KOPT-K1 (cell line): ENCODE measurements around the gene EGLN2.
A peak's percentile ranks its signal among the peaks of the same experiment; 100 is the strongest.

Experiments
- H3K27ac ChIP-seq: fragments of 200-600 bp; sonication (generic); 2 replicates; pipeline ENCODE4 v1.5.1; 2016; ENCODE audit warnings: antibody characterized with exemption, mild to moderate bottlenecking, low read depth, low read length; ENCODE audit not compliant: poor library complexity, severe bottlenecking
- H3K36me3 ChIP-seq: fragments of 200-600 bp; sonication (generic); 2 replicates; pipeline ENCODE4 v1.5.1; 2017; ENCODE audit warnings: antibody characterized with exemption, mild to moderate bottlenecking, low read length, moderate library complexity; ENCODE audit not compliant: insufficient read depth
- H3K9me3 ChIP-seq: fragments of 200-600 bp; sonication (generic); 2 replicates; pipeline ENCODE4 v1.5.1; 2017; ENCODE audit warnings: antibody characterized with exemption, low read length, mild to moderate bottlenecking; ENCODE audit not compliant: insufficient read depth, poor library complexity, severe bottlenecking

EGLN2 gene

DNA sequence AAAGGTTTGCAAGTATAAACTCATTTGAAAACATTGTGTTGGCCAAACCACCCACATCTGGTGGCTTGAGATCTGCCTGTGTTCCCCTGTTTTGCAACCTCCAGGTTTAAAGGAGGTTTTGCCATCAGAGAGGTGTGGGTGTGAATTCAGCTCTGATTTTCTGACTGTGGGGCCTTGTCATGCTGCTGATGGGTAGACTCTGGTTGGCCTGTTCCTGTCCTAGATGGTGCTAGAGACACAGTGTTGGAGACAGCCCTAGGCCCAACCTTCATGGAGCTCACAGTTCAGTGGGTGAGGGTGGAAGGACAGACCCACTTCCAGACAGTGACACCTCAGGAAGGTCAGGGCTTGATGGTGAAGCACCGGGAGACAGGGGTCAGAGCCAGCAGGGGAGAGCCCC, 13.5 kb upstream of the EGLN2 start:
- peaks cover 6% of the 10 kb centered on the region; the same call in 1 of the 2 replicates for H3K36me3 ChIP-seq
- H3K9me3 ChIP-seq, result no peaks in the 10 kb centered on the region
- no peak overlapping the region for H3K27ac ChIP-seq

DNA sequence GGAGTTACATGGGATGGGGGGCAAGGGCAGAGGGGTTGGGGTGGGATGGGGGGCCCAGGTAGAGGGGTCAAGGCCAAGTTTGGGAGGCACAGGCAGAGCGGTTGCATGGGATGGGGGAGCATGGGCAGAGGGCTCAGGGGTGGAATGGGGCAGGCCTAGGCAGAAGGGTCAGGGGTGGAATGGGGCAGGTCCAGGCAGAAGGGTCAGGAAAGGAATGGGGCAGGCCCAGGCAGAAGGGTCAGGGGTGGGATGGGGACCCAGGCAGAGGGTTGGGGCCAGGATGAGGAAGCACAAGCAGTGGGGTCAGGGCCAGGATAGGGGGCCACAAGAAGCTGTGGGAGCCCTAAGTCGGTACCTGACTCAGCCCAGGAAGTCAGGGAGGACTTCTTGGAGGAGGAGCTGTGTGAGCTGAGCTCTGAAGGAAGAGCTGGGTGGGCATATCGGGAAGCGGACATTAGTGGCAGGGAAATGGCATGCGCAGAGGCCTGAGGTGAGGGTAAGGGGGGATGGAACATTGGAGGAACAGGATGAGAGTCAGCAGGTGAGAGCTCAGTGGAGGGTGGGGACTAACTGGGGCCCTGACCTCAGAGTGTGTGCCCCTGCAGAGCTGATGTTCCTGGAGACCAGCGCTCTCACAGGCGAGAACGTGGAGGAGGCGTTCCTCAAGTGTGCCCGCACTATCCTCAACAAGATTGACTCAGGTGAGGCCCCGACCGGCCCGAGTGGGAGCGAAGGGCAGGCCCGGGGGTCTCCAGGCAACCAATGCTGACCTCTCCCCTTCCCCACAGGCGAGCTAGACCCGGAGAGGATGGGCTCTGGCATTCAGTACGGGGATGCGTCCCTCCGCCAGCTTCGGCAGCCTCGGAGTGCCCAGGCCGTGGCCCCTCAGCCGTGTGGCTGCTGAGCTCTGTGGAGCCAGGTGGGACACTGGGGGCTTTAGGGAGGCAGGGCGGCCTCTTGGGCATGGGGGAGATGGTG, 12.6 kb upstream of the EGLN2 start:
- Histone ChIP-seq H3K9me3 (no peaks in the 10 kb centered on the region), H3K36me3 (peaks cover 8% of the 10 kb centered on the region; the same call in 1 of the 2 replicates), H3K27ac (no peak overlapping the region)

DNA sequence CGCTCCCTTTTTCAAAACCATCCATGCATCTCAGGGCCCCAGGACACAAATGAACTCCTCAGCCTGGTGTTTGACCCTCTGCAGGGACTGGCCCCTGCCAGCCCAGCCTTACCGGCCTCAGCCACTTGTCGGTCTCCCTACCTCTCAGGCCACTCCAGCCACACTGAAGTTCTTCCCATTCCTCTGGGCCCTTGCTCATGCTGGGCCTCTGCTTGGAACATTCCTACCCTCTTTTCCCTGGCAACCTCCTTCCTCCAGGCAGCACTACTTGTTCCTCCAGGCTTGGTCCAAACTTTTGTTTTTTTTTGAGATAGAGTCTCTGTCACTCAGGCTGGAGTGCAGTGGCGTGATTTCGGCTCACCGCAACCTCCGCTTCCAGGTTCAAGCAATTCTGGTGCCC, 7.6 kb upstream of the EGLN2 start:
- Histone ChIP-seq H3K36me3 (peaks cover 8% of the 10 kb centered on the region; the same call in 1 of the 2 replicates), H3K27ac (no peak overlapping the region), H3K9me3 (no peaks in the 10 kb centered on the region)

DNA sequence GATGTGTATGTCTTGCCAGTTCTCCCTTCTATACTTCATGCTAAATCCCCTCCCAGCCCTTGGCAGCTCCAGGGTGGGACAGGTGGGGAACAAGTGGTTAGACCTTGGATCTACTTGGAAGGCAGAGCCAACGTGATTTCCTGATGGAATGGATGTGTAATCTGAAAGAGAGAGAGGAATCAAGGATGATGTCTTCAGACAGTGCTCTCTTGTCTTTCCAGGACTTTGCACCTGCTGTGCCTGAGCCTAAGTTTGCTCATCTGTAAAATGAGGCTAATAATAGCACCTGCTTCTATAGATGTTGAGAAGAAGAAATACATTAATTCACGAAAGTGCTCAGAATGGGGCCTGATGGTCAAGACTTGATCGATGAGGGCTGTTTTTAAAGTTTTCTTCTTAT, 7.0 kb upstream of the EGLN2 start:
- H3K27ac ChIP-seq, result no peak overlapping the region
- H3K36me3 ChIP-seq, result peaks cover 8% of the 10 kb centered on the region; the same call in 1 of the 2 replicates
- no peaks in the 10 kb centered on the region for H3K9me3 ChIP-seq

DNA sequence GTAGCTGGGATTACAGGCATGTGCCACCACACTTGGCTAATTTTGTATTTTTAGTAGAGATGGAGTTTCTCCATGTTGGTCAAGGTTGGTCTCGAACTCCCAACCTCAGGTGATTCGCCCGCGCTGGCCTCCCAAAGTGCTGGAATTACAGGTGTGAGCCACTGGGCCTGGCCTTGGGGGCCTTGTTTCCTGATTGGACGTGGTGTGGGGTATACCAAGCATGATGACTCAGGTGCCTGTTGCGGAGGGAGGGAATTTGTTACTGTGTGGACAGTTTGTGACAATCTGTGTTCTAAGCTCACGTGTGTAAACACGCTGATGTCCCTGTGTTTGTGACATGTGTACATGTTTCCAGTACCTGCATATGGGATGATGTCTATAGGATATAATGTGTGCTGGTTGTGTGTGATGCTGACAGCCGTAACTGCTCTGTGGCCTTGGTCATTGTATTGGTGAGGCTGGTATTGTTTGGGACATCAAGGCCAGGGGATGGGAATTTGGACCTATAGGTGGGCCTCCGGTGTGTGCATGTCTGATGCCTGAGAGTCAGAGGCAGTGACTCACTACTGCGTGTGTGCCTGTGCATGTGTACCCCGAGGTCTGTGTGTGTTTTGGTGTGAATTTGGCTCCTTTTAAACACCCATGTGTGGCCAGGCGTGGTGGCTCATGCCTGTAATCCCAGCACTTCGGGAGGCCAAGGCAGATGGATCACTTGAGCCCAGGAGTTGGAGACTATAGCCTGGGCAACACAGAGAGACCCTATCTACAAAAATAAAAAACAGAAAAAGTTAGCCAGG, 1.6 kb upstream of the EGLN2 start:
- peak overlapping the region; percentile 86 for H3K27ac ChIP-seq
- no peaks in the 10 kb centered on the region for H3K9me3 ChIP-seq
- peaks cover 17% of the 10 kb centered on the region for H3K36me3 ChIP-seq

DNA sequence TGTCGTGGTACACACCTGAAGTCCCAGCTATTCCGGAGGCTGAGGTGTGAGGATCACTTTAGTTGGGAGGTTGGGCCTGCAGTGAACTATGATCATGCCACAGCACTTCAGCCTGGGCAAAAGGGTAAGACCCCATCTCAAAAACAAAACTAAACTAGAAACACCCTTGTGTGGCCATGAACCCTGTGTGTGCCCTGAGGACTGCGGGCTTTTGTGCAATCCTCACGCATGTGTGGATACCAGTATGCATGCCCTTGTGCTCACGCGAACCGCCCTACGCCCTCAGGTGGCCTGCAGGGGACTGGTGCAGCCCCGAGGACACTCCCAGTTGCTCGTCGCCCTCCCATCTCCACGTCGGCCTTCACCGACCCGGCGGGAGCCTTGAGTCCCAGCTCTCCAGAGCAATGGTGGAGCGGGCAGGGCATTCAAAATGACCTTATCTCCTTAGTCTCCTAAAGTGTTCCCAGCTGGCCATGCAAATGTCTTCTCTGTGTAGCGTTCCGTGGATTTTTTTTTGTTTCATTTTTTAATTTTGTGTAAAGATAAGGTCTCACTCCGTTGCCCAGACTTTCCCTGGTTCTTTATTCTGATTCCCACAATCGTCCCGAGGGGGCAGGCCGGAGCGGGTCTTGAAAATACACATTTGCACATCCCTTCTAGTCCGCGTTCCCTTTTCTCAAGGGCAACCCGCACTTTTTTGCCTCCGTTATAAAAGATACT, 868 bp upstream of the EGLN2 start:
- peak overlapping the region; percentile 86 for H3K27ac ChIP-seq
- no peaks in the 10 kb centered on the region for H3K9me3 ChIP-seq
- H3K36me3 ChIP-seq, result peaks cover 25% of the 10 kb centered on the region

DNA sequence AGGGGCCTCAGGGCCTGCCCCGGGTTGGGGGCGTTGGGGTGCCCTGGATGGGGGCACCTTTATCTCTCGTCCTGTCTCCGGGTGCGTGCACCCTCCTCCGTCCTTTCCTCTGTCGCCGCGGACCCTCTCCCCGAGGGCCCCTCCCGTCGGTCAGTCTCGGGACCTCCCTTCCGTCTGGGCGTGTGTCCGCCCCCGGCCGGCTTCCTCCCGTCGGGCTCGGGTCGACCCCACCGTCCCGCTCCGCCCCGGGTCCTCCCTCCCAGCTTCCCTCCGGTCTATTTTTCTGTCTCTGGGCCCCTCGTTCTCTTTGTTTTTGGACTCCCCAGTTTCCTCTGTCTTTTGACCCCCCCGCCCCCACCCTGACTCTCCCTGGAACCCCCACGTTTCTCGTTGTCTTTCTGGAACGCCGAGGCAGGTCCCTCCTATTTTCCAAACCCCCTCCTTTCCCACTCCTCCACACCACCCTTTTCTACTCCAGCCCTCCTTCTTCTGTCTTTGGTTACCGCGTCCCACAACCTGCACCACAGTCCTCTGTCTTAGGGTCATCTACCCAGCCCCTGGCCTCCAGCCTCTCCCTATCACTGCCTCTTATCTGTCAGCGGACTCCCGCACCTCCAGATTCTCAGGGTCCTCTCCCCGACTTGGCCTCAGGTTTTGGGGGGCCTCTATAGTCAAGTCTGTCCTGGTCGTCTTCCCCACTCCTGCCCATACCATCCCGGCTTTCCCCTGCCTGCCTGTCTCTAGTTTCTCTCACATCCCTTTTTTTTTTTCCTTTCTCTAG, 757 bp downstream of the EGLN2 start:
- Histone ChIP-seq H3K9me3 (no peaks in the 10 kb centered on the region), H3K27ac (peak overlapping the region; percentile 86), H3K36me3 (peaks cover 41% of the 10 kb centered on the region)

DNA sequence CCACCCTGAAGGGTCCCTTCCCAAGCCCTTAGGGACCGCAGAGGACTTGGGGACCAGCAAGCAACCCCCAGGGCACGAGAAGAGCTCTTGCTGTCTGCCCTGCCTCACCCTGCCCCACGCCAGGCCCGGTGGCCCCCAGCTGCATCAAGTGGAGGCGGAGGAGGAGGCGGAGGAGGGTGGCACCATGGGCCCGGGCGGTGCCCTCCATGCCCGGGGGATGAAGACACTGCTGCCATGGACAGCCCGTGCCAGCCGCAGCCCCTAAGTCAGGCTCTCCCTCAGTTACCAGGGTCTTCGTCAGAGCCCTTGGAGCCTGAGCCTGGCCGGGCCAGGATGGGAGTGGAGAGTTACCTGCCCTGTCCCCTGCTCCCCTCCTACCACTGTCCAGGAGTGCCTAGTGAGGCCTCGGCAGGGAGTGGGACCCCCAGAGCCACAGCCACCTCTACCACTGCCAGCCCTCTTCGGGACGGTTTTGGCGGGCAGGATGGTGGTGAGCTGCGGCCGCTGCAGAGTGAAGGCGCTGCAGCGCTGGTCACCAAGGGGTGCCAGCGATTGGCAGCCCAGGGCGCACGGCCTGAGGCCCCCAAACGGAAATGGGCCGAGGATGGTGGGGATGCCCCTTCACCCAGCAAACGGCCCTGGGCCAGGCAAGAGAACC, 1.5 kb downstream of the EGLN2 start:
- no peaks in the 10 kb centered on the region for H3K9me3 ChIP-seq
- H3K27ac ChIP-seq, result peak overlapping the region; percentile 86
- H3K36me3 ChIP-seq, result peaks cover 48% of the 10 kb centered on the region

DNA sequence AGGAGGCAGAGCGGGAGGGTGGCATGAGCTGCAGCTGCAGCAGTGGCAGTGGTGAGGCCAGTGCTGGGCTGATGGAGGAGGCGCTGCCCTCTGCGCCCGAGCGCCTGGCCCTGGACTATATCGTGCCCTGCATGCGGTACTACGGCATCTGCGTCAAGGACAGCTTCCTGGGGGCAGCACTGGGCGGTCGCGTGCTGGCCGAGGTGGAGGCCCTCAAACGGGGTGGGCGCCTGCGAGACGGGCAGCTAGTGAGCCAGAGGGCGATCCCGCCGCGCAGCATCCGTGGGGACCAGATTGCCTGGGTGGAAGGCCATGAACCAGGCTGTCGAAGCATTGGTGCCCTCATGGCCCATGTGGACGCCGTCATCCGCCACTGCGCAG, 2.0 kb downstream of the EGLN2 start:
- Histone ChIP-seq H3K27ac (peak overlapping the region; percentile 86), H3K9me3 (no peaks in the 10 kb centered on the region), H3K36me3 (peaks cover 53% of the 10 kb centered on the region)

DNA sequence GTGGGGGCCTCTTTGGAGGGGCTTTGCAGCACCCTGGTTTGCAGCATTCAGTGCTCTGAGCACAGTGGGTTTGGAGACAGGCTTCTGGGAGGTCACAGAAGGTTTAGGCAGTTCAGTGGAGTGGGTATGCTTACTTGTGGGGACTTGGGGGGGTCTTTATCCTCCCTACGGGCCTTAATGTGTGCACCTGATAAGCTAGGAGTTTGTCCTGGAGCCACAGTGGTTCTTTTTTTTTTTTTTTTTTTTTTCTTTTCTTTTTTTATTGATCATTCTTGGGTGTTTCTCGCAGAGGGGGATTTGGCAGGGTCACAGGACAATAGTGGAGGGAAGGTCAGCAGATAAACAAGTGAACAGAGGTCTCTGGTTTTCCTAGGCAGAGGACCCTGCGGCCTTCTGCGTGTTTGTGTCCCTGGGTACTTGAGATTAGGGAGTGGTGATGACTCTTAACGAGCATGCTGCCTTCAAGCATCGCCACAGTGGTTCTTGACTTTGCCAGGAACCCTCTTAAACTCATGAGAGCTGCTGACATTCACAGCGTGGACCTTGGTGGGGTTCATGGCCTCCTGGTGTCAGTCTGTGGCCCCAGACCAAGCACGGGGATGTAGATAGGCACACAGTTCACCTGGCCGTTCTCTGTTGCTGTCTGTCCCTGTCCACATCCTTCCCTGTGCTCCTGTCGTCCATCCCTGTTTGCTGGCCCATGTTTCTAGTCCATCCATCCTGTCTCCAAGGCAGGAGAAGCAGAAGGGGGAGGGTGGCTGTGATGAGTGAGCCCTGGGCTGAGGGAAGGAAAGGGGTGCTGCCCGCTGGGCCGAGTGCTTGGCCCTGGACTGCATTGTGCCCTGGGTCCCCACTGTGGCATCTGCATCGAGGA, 2.7 kb downstream of the EGLN2 start:
- Histone ChIP-seq H3K36me3 (peaks cover 60% of the 10 kb centered on the region), H3K27ac (peak overlapping the region; percentile 30), H3K9me3 (no peaks in the 10 kb centered on the region)

DNA sequence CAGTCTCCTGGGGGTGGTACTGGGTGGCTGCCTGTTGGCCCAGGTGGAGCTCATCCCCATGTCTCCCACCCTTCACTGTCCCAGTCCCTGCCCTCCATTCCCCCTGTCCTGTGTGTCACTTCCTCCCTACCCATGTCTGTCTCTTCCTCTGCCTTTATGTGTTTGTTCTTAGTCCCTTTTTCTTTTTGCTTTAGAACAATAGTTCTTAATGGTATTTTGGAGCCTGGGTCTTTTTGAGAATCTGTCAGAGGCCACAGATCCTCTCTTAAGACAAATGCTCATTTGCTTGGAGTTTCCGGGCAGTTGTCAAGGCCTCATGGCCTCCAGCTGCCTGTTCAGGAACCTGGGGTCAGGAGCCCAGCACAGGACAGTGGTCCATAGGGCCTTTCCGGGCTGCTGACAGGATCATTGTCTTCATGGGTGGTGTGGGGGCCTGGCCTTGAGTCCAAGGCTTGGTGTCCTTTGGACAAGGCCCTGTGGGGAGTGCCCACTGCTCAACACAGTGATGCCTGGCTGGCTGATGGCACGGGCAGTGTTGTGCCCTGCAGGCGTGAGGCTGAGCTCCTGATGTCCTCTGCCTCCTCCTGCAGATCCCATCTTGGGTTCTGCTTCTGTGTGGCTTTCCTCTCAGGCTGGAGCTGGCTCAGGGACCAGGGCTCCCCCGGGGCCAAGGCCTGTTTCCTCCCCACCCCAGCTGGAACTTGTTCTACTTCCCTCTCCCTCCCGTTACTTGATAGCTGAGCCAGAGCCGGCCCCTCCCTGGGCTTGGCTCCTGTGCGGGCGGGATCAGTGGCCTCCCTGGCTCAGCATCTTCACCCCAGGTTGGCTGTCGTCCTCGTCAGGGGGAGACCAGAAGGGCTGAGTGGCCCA, 3.5 kb downstream of the EGLN2 start:
- Histone ChIP-seq H3K9me3 (no peaks in the 10 kb centered on the region), H3K27ac (peak overlapping the region; percentile 30), H3K36me3 (peaks cover 69% of the 10 kb centered on the region)

DNA sequence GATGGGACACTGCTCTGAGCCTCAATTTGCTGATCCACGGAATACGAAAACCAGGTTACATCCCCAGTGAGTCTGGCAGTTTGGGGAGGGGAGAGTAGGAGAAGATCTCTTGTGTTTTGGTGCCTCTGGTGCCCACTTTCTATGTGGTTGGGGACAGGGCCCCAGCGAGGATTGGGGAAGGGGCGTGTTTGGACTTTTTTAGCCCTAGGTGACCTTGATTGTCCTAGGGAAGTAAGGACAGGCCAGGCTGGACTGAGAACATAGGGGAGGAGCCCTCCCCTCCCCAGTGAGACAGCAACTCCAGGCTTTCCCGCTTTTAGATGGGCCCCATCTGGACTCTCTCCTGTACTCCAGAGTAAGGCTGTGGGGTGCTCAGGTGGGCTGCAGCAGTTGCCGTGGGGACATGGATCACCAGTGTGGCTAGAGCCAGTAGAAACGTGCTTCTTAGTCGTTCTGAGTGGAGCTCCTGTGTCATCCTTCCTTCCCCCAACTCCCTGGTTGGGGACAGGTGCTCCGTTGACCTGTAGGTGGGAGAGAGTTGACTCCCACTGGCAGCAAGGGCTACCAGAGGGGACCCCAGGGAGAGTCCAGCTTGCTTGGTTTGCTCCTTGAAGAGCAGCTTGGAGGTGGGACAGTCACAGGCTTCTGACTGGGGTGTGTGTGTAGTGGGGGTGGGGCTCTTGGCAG, 4.3 kb downstream of the EGLN2 start:
- Histone ChIP-seq H3K27ac (peak overlapping the region; percentile 27), H3K36me3 (peaks cover 77% of the 10 kb centered on the region), H3K9me3 (no peaks in the 10 kb centered on the region)
